SK-N-DZ (cell line): ENCODE results near the gene TRIM44.
"Not testable (repeated sequence)": the region's sequence is repeated elsewhere in the genome, so short reads cannot be mapped to it uniquely, and the experiment has no call there.

Experiments
- DNase-seq: peaks from one replicate; pipeline ENCODE4 v3.0.0-alpha.2; 2015; ENCODE audit warnings: low spot score

Gene TRIM44

GRCh38 chr11:35632301-35632700 lies 30.3 kb upstream of the TRIM44 start:
- DNase-seq: no peak

GRCh38 chr11:35633827-35634423 lies 28.6 kb upstream of the TRIM44 start:
- DNase-seq: no peak

- no peak for DNase-seq
Measured at GRCh38 chr11:35635933-35636332, 26.6 kb upstream of the TRIM44 start.

GRCh38 chr11:35639591-35640179 lies 22.9 kb upstream of the TRIM44 start:
- DNase-seq: no peak

- no peak for DNase-seq
Measured at GRCh38 chr11:35641171-35641897, 21.2 kb upstream of the TRIM44 start.

GRCh38 chr11:35641964-35642363 lies 20.6 kb upstream of the TRIM44 start:
- no peak for DNase-seq

GRCh38 chr11:35647421-35648093 lies 15.0 kb upstream of the TRIM44 start:
- DNase-seq: no peak

GRCh38 chr11:35650006-35650405 lies 12.6 kb upstream of the TRIM44 start:
- DNase-seq: no peak

- no peak for DNase-seq
Measured at GRCh38 chr11:35650467-35650866, 12.1 kb upstream of the TRIM44 start.

GRCh38 chr11:35651263-35651662 lies 11.3 kb upstream of the TRIM44 start:
- DNase-seq: no peak

- DNase-seq: not testable (repeated sequence)
Measured at GRCh38 chr11:35652786-35653185, 9.8 kb upstream of the TRIM44 start.

- no peak for DNase-seq
Measured at GRCh38 chr11:35654711-35655110, 7.9 kb upstream of the TRIM44 start.

GRCh38 chr11:35655254-35655653 lies 7.3 kb upstream of the TRIM44 start:
- no peak for DNase-seq

GRCh38 chr11:35655856-35656255 lies 6.7 kb upstream of the TRIM44 start:
- no peak for DNase-seq

GRCh38 chr11:35658020-35658948 lies 4.3 kb upstream of the TRIM44 start:
- no peak for DNase-seq

GRCh38 chr11:35661534-35661933 lies 1.0 kb upstream of the TRIM44 start:
- DNase-seq: no peak

GRCh38 chr11:35662061-35662648 lies 420 bp upstream of the TRIM44 start:
- DNase-seq: no peak

- DNase-seq: no peak
Measured at GRCh38 chr11:35663408-35663702, 780 bp downstream of the TRIM44 start.

- no peak for DNase-seq
Measured at GRCh38 chr11:35664977-35665441, 2.4 kb downstream of the TRIM44 start.

- DNase-seq: no peak
Measured at GRCh38 chr11:35667257-35667656, 4.7 kb downstream of the TRIM44 start.

GRCh38 chr11:35668350-35668749 lies 5.8 kb downstream of the TRIM44 start:
- DNase-seq: not testable (repeated sequence)
